ENCODE data around the gene EPN2. TPM values are rescaled to one million over a fixed set of nuclear protein-coding genes. Genes with fewer than 3 reads are reported as not detected.

The EPN2 gene
- total and polyA plus RNA-seq, 10 of the 15 experiments (the other 5 are each of a cell fraction or from before 2014, with no cell fraction given), result 0.26 to 8.4 (median 4.7) TPM

DNA sequence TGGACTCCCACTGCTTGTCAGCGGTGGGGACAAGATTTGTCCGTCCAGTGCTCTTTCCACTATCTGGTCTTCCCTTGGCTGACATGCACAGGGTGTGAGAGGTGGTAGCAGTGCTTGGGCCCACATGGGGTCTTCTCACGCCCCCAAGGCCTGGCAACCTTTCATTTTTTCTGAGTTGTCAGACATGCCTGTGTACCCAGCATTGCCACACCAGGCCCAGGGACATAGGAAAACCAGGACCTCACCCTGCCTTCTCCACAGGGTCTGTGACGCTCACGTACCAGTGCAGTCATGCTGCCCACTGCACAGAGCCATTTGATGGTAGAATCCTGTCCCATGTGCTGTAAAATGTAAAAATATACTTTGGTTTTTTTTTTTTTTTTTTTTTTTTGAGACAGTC, 67.6 kb downstream of the EPN2 start (continued):
- no peak for TF ChIP-seq ESRRA (IDR thresholded peaks at IDR 0.05; ENCODE audit: low read length)
- TF ChIP-seq NFYA (IDR thresholded peaks at IDR 0.05; ENCODE audit: borderline replicate concordance, low read depth, low read length), result no peak
- TF ChIP-seq, protein P1, sequence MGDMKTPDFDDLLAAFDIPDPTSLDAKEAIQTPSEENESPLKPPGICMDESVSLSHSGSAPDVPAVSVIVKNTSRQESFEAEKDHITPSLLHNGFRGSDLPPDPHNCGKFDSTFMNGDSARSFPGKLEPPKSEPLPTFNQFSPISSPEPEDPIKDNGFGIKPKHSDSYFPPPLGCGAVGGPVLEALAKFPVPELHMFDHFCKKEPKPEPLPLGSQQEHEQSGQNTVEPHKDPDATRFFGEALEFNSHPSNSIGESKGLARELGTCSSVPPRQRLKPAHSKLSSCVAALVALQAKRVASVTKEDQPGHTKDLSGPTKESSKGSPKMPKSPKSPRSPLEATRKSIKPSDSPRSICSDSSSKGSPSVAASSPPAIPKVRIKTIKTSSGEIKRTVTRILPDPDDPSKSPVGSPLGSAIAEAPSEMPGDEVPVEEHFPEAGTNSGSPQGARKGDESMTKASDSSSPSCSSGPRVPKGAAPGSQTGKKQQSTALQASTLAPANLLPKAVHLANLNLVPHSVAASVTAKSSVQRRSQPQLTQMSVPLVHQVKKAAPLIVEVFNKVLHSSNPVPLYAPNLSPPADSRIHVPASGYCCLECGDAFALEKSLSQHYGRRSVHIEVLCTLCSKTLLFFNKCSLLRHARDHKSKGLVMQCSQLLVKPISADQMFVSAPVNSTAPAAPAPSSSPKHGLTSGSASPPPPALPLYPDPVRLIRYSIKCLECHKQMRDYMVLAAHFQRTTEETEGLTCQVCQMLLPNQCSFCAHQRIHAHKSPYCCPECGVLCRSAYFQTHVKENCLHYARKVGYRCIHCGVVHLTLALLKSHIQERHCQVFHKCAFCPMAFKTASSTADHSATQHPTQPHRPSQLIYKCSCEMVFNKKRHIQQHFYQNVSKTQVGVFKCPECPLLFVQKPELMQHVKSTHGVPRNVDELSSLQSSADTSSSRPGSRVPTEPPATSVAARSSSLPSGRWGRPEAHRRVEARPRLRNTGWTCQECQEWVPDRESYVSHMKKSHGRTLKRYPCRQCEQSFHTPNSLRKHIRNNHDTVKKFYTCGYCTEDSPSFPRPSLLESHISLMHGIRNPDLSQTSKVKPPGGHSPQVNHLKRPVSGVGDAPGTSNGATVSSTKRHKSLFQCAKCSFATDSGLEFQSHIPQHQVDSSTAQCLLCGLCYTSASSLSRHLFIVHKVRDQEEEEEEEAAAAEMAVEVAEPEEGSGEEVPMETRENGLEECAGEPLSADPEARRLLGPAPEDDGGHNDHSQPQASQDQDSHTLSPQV (IDR thresholded peaks at IDR 0.05), result no peak
- no peak for TF ChIP-seq ZBED1 (IDR thresholded peaks at IDR 0.05; ENCODE audit: borderline replicate concordance)
- TF ChIP-seq STAT1 (conservative IDR thresholded peaks at IDR 0.05), result no peak
- TF ChIP-seq GABPA (IDR thresholded peaks at IDR 0.05; ENCODE audit: low read depth), result no peak
- TF ChIP-seq RBBP5 (conservative IDR thresholded peaks at IDR 0.05), result no peak
- TF ChIP-seq ZBTB33 (IDR thresholded peaks at IDR 0.05), result no peak

Measured in GM12878 (cell line).